ENCODE data around the gene KDM7A.
"Not testable (repeated sequence)": the region's sequence is repeated elsewhere in the genome, so short reads cannot be mapped to it uniquely, and the experiment has no call there.

KDM7A gene

GRCh38 chr7:140212100-140212881 is 35.5 kb upstream of the KDM7A start:
- no peak overlapping the region for H3K4me2 ChIP-seq (ENCODE audit: low read length)
- no peaks in the 10 kb centered on the region for H3K4me1 ChIP-seq (ENCODE audit: control insufficient read depth, insufficient read depth, low read length)
- no peak overlapping the region for H3K9ac ChIP-seq (ENCODE audit: low read depth, low read length)
- peaks cover 44% of the 10 kb centered on the region for H3K27me3 ChIP-seq (ENCODE audit: control insufficient read depth, insufficient read depth, low read length)
- H3K9me3 ChIP-seq (replicated peaks; ENCODE audit: low read length): no peaks in the 10 kb centered on the region
- no peaks in the 10 kb centered on the region for H3K36me3 ChIP-seq (ENCODE audit: insufficient read depth, low read length)
- no peak overlapping the region for H3K4me3 ChIP-seq (ENCODE audit: low read length)

DNA sequence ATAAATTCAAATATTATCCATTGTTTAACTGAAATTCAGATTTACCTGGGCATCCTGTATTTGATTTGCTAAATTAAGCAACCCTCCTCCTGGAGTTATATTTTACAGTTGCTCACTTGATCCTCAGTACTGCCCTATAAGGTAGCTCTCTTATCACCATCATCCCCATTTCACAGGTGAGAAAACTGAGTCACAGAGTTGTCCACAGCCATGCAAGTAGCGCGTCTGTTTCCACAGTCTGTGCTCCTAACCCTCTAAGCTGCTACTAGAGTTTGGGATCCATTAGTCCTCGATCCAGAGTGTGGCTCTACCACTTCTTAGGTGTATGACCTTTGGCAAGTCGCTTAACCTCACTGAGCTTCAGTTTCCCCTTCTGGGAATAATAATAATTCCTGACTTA is 34.9 kb upstream of the KDM7A start:
- Histone ChIP-seq H3K9ac (ENCODE audit: low read depth, low read length) (no peak overlapping the region), H3K27me3 (ENCODE audit: control insufficient read depth, insufficient read depth, low read length) (peaks cover 50% of the 10 kb centered on the region), H3K4me2 (ENCODE audit: low read length) (no peak overlapping the region), H3K36me3 (ENCODE audit: insufficient read depth, low read length) (no peaks in the 10 kb centered on the region), H3K4me3 (ENCODE audit: low read length) (no peak overlapping the region), H3K9me3 (replicated peaks; ENCODE audit: low read length) (no peaks in the 10 kb centered on the region), H3K4me1 (ENCODE audit: control insufficient read depth, insufficient read depth, low read length) (no peaks in the 10 kb centered on the region)

DNA sequence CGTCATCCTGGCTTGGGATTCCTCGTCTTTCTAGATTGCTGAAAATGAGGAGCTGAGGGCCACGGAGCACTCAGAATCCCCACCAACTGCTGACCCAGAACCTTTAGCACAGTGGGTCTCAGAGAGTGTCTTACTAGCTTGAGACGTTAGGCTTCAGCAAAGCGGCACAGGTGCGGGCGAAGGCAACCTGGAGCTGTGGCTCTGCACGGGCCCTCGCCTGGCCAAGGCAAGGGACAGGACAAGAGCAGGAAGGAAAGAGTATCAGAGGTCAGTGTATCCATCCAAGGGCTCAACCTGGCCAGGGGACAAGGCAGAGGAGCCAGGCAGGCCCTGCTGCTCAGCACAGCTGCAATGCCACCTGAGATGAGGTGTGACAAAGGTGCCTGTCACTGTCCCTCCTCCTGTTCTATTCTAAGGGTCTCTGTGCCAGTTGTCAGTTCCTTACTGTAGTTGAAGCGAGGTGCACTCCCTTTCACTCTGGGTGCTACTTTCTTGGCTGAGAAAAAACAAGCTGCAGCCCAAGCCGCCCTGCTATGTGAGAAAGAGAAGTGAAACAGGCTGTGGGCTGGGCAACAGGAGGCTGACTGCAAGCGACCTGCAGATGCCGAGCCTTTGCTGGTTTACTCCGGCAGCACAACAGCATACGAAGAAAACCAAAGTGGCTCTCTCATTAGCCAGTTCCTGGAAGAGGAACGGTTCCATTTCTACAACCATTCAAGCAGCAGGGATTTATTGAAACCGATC is 33.3 kb upstream of the KDM7A start:
- Histone ChIP-seq H3K4me1 (ENCODE audit: control insufficient read depth, insufficient read depth, low read length) (no peaks in the 10 kb centered on the region), H3K9me3 (replicated peaks; ENCODE audit: low read length) (no peaks in the 10 kb centered on the region), H3K9ac (ENCODE audit: low read depth, low read length) (no peak overlapping the region), H3K27me3 (ENCODE audit: control insufficient read depth, insufficient read depth, low read length) (peaks cover 62% of the 10 kb centered on the region), H3K4me2 (ENCODE audit: low read length) (no peak overlapping the region), H3K36me3 (ENCODE audit: insufficient read depth, low read length) (no peaks in the 10 kb centered on the region), H3K4me3 (ENCODE audit: low read length) (no peak overlapping the region)

DNA sequence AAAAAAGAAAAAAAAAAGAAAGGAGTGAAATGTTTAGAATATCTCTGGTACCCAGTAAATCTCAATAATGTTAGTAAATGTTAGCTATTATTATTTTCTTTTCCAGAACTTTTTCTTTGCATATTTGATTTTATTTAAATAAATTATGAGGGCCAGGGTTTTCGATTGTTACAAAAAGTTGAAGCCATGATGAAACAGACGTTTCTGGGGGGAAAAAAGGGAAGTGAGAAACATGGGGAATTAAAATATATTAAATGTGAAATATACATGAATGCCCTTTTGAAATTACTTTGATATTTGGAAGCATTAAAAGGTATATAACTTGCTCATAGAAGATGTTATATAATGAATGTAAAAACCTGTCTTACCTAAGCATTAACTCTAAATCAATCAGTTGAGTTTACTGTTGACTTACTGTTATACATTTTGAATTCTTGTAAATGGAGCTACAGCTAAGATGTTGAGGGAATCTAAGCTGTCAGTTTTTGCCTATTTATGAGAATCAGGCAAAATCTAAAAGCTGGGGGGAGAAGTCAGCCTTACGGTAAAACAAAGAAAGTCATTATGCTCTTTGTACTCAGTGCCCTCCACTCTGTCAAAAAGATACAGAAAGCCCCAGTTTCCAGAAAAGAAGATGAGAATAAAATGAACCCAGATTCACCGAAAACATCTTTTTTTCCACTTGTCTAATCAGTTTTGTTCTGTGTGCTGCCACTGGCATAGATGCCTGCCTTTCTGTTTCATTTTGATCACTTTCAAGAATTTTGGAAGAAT is 30.0 kb upstream of the KDM7A start:
- no peaks in the 10 kb centered on the region for H3K4me1 ChIP-seq (ENCODE audit: control insufficient read depth, insufficient read depth, low read length)
- H3K36me3 ChIP-seq (ENCODE audit: insufficient read depth, low read length): no peaks in the 10 kb centered on the region
- no peak overlapping the region for H3K9ac ChIP-seq (ENCODE audit: low read depth, low read length)
- no peak overlapping the region for H3K4me3 ChIP-seq (ENCODE audit: low read length)
- no peak overlapping the region for H3K4me2 ChIP-seq (ENCODE audit: low read length)
- H3K9me3 ChIP-seq (replicated peaks; ENCODE audit: low read length): no peaks in the 10 kb centered on the region
- peaks cover 56% of the 10 kb centered on the region for H3K27me3 ChIP-seq (ENCODE audit: control insufficient read depth, insufficient read depth, low read length)

- Histone ChIP-seq H3K36me3 (ENCODE audit: insufficient read depth, low read length) (no peaks in the 10 kb centered on the region), H3K4me3 (ENCODE audit: low read length) (no peak overlapping the region), H3K9me3 (replicated peaks; ENCODE audit: low read length) (no peaks in the 10 kb centered on the region), H3K4me2 (ENCODE audit: low read length) (no peak overlapping the region), H3K9ac (ENCODE audit: low read depth, low read length) (no peak overlapping the region), H3K4me1 (ENCODE audit: control insufficient read depth, insufficient read depth, low read length) (no peaks in the 10 kb centered on the region), H3K27me3 (ENCODE audit: control insufficient read depth, insufficient read depth, low read length) (peaks cover 56% of the 10 kb centered on the region)
Observed at GRCh38 chr7:140205600-140205999, 28.8 kb upstream of the KDM7A start.

GRCh38 chr7:140203556-140203955 is 26.8 kb upstream of the KDM7A start:
- no peak overlapping the region for H3K9ac ChIP-seq (ENCODE audit: low read depth, low read length)
- peaks cover 41% of the 10 kb centered on the region for H3K27me3 ChIP-seq (ENCODE audit: control insufficient read depth, insufficient read depth, low read length)
- H3K4me1 ChIP-seq (ENCODE audit: control insufficient read depth, insufficient read depth, low read length): peaks cover 11% of the 10 kb centered on the region
- no peaks in the 10 kb centered on the region for H3K9me3 ChIP-seq (replicated peaks; ENCODE audit: low read length)
- no peak overlapping the region for H3K4me2 ChIP-seq (ENCODE audit: low read length)
- H3K36me3 ChIP-seq (ENCODE audit: insufficient read depth, low read length): no peaks in the 10 kb centered on the region
- H3K4me3 ChIP-seq (ENCODE audit: low read length): no peak overlapping the region

DNA sequence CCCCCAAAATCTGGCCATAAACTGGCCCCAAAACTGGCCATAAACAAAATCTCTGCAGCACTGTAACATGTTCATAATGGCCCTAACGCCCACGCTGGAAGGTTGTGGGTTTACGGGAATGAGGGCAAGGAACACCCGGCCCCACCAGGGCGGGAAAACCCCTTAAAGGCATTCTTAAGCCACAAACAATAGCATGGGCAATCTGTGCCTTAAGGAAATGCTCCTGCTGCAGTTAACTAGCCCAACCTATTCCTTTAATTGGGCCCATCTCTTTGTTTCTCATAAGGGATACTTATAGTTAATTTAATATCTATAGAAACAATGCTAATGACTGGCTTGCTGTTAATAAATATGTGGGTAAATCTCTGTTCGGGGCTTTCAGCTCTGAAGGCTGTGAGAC is 26.2 kb upstream of the KDM7A start:
- not testable (repeated sequence) for H3K4me3 ChIP-seq (ENCODE audit: low read length); H3K4me2 ChIP-seq (ENCODE audit: low read length); H3K9ac ChIP-seq (ENCODE audit: low read depth, low read length); H3K9me3 ChIP-seq (replicated peaks; ENCODE audit: low read length); H3K36me3 ChIP-seq (ENCODE audit: insufficient read depth, low read length)
- Histone ChIP-seq H3K4me1 (ENCODE audit: control insufficient read depth, insufficient read depth, low read length) (peaks cover 11% of the 10 kb centered on the region), H3K27me3 (ENCODE audit: control insufficient read depth, insufficient read depth, low read length) (peaks cover 37% of the 10 kb centered on the region)

- H3K9me3 ChIP-seq (replicated peaks; ENCODE audit: low read length): no peaks in the 10 kb centered on the region
- no peaks in the 10 kb centered on the region for H3K36me3 ChIP-seq (ENCODE audit: insufficient read depth, low read length)
- H3K27me3 ChIP-seq (ENCODE audit: control insufficient read depth, insufficient read depth, low read length): peaks cover 24% of the 10 kb centered on the region
- no peak overlapping the region for H3K4me3 ChIP-seq (ENCODE audit: low read length)
- no peak overlapping the region for H3K4me2 ChIP-seq (ENCODE audit: low read length)
- H3K9ac ChIP-seq (ENCODE audit: low read depth, low read length): no peak overlapping the region
- H3K4me1 ChIP-seq (ENCODE audit: control insufficient read depth, insufficient read depth, low read length): peaks cover 11% of the 10 kb centered on the region
Observed at GRCh38 chr7:140201393-140201792, 24.6 kb upstream of the KDM7A start.

DNA sequence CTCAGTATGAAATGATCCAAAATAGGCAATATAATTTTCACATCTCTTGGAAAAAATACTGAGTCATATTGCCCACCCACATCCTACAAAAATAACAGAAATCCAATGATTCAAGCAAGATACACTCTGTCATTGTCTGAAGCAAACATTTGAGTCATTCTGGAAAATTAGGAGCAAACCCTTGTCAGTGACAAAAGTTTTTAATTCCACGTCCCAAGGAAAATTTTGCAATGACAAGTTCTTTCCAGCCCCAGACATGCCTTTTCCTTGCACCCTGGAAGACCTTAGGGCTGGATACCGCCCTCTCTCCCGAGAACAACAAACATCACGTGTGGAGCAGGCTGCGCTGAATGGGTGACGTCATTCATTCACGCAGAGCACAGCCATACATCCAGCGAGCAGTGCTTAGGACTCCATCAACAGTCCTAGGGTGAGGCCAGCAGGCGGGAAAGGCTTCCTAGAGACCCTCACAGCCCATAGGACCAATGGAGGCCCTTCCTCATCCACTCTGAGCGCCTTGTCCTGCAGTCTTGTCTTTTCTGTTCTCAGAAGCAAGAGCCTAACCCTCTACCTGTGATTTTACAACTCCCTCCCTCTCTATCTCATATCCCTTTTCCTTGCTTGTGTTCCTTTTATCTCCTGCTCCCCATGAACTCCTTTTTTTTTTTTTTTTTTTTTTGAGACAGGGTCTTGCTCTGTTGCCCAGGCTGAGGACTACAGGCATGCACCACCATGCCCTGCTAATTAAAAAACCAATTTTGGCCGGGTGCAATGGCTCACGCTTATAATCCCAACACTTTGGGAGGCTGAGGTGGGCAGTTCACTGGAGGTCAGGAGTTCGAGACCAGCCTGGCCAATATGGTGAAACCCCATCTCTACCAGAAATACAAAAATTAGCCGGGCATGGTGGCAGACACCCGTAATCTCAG is 23.5 kb upstream of the KDM7A start:
- H3K4me2 ChIP-seq (ENCODE audit: low read length): peak overlapping the region; percentile 52
- no peaks in the 10 kb centered on the region for H3K9me3 ChIP-seq (replicated peaks; ENCODE audit: low read length)
- H3K9ac ChIP-seq (ENCODE audit: low read depth, low read length): no peak overlapping the region
- peak overlapping the region; percentile 36 for H3K4me3 ChIP-seq (ENCODE audit: low read length)
- H3K36me3 ChIP-seq (ENCODE audit: insufficient read depth, low read length): no peaks in the 10 kb centered on the region
- H3K27me3 ChIP-seq (ENCODE audit: control insufficient read depth, insufficient read depth, low read length): peaks cover 13% of the 10 kb centered on the region
- peaks cover 11% of the 10 kb centered on the region for H3K4me1 ChIP-seq (ENCODE audit: control insufficient read depth, insufficient read depth, low read length)

GRCh38 chr7:140197938-140198337 is 21.2 kb upstream of the KDM7A start:
- peaks cover 11% of the 10 kb centered on the region for H3K4me1 ChIP-seq (ENCODE audit: control insufficient read depth, insufficient read depth, low read length)
- no peak overlapping the region for H3K4me3 ChIP-seq (ENCODE audit: low read length)
- H3K27me3 ChIP-seq (ENCODE audit: control insufficient read depth, insufficient read depth, low read length): peaks cover 3% of the 10 kb centered on the region
- H3K9ac ChIP-seq (ENCODE audit: low read depth, low read length): no peak overlapping the region
- no peaks in the 10 kb centered on the region for H3K9me3 ChIP-seq (replicated peaks; ENCODE audit: low read length)
- no peaks in the 10 kb centered on the region for H3K36me3 ChIP-seq (ENCODE audit: insufficient read depth, low read length)
- H3K4me2 ChIP-seq (ENCODE audit: low read length): no peak overlapping the region

Data from skeletal muscle satellite cell (primary cell).